Loucy (cell line): ENCODE data around the gene PDE8A.

Experiments used
- H2AFZ ChIP-seq: fragments of 200-600 bp; sonication (generic); 2 replicates; pipeline ENCODE4 v1.6.0; 2016; ENCODE audit warnings: antibody characterized with exemption, mild to moderate bottlenecking, low read length, moderate library complexity
- H3F3A ChIP-seq: fragments of 200-600 bp; 2 replicates; pipeline ENCODE4 v1.6.0; 2016; ENCODE audit warnings: antibody characterized with exemption, low read depth, mild to moderate bottlenecking
- H3K27me3 ChIP-seq: fragments of 200-600 bp; sonication (generic); 2 replicates; pipeline ENCODE4 v1.6.1; 2014; ENCODE audit warnings: low read length, mild to moderate bottlenecking; ENCODE audit not compliant: insufficient read depth, poor library complexity, severe bottlenecking
- H3K36me3 ChIP-seq: fragments of 200-600 bp; sonication (generic); 2 replicates; pipeline ENCODE4 v1.6.1; 2016; ENCODE audit warnings: low read length; ENCODE audit not compliant: insufficient read depth
- H3K4me1 ChIP-seq: fragments of 200-600 bp; sonication (generic); 2 replicates; pipeline ENCODE4 v1.5.1; 2014; ENCODE audit warnings: low read length, mild to moderate bottlenecking; ENCODE audit not compliant: insufficient read depth, poor library complexity, severe bottlenecking
- H3K4me2 ChIP-seq: fragments of 200-600 bp; sonication (generic); 2 replicates; pipeline ENCODE4 v1.6.0; 2014; ENCODE audit warnings: antibody characterized with exemption, low read length, low read depth, mild to moderate bottlenecking; ENCODE audit not compliant: poor library complexity, severe bottlenecking
- H3K4me3 ChIP-seq: fragments of 200-600 bp; sonication (generic); 2 replicates; pipeline ENCODE4 v1.5.1; 2014; ENCODE audit warnings: low read length, mild to moderate bottlenecking, mixed read lengths; ENCODE audit not compliant: poor library complexity, severe bottlenecking
- H3K79me2 ChIP-seq: fragments of 200-600 bp; sonication (generic); 2 replicates; pipeline ENCODE4 v1.6.1; 2014; ENCODE audit warnings: low read length; ENCODE audit not compliant: insufficient read depth
- H3K9ac ChIP-seq: fragments of 200-600 bp; sonication (generic); 2 replicates; pipeline ENCODE4 v1.6.0; 2014; ENCODE audit warnings: mild to moderate bottlenecking, low read depth, low read length, moderate library complexity; ENCODE audit not compliant: poor library complexity, severe bottlenecking
- H3K9me2 ChIP-seq: fragments of 200-600 bp; sonication (generic); replicated peaks from 2 replicates; pipeline ENCODE4 v1.6.1; 2016; ENCODE audit warnings: low read depth, low read length, mixed read lengths
- H3K9me3 ChIP-seq: fragments of 200-600 bp; sonication (generic); 2 replicates; pipeline ENCODE4 v1.6.1; 2014; ENCODE audit warnings: mild to moderate bottlenecking, antibody characterized with exemption, low read length, low read depth; ENCODE audit not compliant: insufficient read depth
- H4K20me1 ChIP-seq: fragments of 200-600 bp; sonication (generic); 2 replicates; pipeline ENCODE4 v1.6.0; 2014; ENCODE audit warnings: antibody characterized with exemption, low read length, mild to moderate bottlenecking; ENCODE audit not compliant: insufficient read depth, poor library complexity, severe bottlenecking
- CTCF ChIP-seq: fragments of 200-600 bp; sonication (generic); conservative IDR thresholded peaks from 2 replicates; pipeline ENCODE4 v1.5.1; 2014; ENCODE audit warnings: mild to moderate bottlenecking, antibody characterized with exemption, low read length
- EZH2phosphoT487 ChIP-seq: fragments of 200-600 bp; IDR thresholded peaks from 2 replicates; pipeline ENCODE4 v1.6.1; 2018; ENCODE audit warnings: antibody characterized with exemption, mild to moderate bottlenecking, moderate library complexity, borderline replicate concordance

PDE8A gene

GRCh38 chr15:85109333-85109732, 127.7 kb downstream of the PDE8A start:
- no peaks in the 10 kb centered on the region for H3F3A ChIP-seq
- no peaks in the 10 kb centered on the region for H4K20me1 ChIP-seq
- H3K27me3 ChIP-seq, result no peaks in the 10 kb centered on the region
- H3K4me1 ChIP-seq, result no peaks in the 10 kb centered on the region
- no peaks in the 10 kb centered on the region for H3K9me2 ChIP-seq
- no peak overlapping the region for H2AFZ ChIP-seq
- H3K9me3 ChIP-seq, result no peaks in the 10 kb centered on the region
- no peak overlapping the region for H3K4me2 ChIP-seq
- TF ChIP-seq CTCF (no peak), EZH2phosphoT487 (no peak)
- H3K36me3 ChIP-seq, result no peaks in the 10 kb centered on the region
- no peak overlapping the region for H3K9ac ChIP-seq
- H3K79me2 ChIP-seq, result no peaks in the 10 kb centered on the region
- no peak overlapping the region for H3K4me3 ChIP-seq

GRCh38 chr15:85112997-85113396, 131.3 kb downstream of the PDE8A start:
- no peaks in the 10 kb centered on the region for H3K9me2 ChIP-seq
- H3K9ac ChIP-seq, result no peak overlapping the region
- H3K9me3 ChIP-seq, result no peaks in the 10 kb centered on the region
- no peaks in the 10 kb centered on the region for H3K27me3 ChIP-seq
- H4K20me1 ChIP-seq, result no peaks in the 10 kb centered on the region
- H3K4me1 ChIP-seq, result no peaks in the 10 kb centered on the region
- no peak for TF ChIP-seq EZH2phosphoT487
- TF ChIP-seq CTCF, result no peak
- no peak overlapping the region for H2AFZ ChIP-seq
- no peak overlapping the region for H3K4me3 ChIP-seq
- H3K79me2 ChIP-seq, result no peaks in the 10 kb centered on the region
- H3F3A ChIP-seq, result no peaks in the 10 kb centered on the region
- no peak overlapping the region for H3K4me2 ChIP-seq
- no peaks in the 10 kb centered on the region for H3K36me3 ChIP-seq

- no peaks in the 10 kb centered on the region for H4K20me1 ChIP-seq
- no peak overlapping the region for H2AFZ ChIP-seq
- no peaks in the 10 kb centered on the region for H3K4me1 ChIP-seq
- H3K79me2 ChIP-seq, result no peaks in the 10 kb centered on the region
- H3F3A ChIP-seq, result no peaks in the 10 kb centered on the region
- no peaks in the 10 kb centered on the region for H3K9me3 ChIP-seq
- H3K9me2 ChIP-seq, result no peaks in the 10 kb centered on the region
- no peaks in the 10 kb centered on the region for H3K36me3 ChIP-seq
- no peak overlapping the region for H3K9ac ChIP-seq
- H3K4me3 ChIP-seq, result no peak overlapping the region
- TF ChIP-seq CTCF (no peak), EZH2phosphoT487 (no peak)
- no peaks in the 10 kb centered on the region for H3K27me3 ChIP-seq
- no peak overlapping the region for H3K4me2 ChIP-seq
Measured at GRCh38 chr15:85114886-85115285, 133.2 kb downstream of the PDE8A start.
